Stimulated activated CD4-positive, alpha-beta T cell treated with anti-CD3 and anti-CD28 coated beads, Interleukin-15, amount 100 ng/mL, for 1 hour (primary cell): ENCODE results near the gene RRP8.

ENCODE experiments used
- DNase-seq, 2 donors: peaks; one replicate each; pipeline ENCODE4 v3.0.0-alpha.2; 2020; ENCODE audit warnings: low read depth in 1 of 2, low spot score in 1 of 2

Gene RRP8

DNA sequence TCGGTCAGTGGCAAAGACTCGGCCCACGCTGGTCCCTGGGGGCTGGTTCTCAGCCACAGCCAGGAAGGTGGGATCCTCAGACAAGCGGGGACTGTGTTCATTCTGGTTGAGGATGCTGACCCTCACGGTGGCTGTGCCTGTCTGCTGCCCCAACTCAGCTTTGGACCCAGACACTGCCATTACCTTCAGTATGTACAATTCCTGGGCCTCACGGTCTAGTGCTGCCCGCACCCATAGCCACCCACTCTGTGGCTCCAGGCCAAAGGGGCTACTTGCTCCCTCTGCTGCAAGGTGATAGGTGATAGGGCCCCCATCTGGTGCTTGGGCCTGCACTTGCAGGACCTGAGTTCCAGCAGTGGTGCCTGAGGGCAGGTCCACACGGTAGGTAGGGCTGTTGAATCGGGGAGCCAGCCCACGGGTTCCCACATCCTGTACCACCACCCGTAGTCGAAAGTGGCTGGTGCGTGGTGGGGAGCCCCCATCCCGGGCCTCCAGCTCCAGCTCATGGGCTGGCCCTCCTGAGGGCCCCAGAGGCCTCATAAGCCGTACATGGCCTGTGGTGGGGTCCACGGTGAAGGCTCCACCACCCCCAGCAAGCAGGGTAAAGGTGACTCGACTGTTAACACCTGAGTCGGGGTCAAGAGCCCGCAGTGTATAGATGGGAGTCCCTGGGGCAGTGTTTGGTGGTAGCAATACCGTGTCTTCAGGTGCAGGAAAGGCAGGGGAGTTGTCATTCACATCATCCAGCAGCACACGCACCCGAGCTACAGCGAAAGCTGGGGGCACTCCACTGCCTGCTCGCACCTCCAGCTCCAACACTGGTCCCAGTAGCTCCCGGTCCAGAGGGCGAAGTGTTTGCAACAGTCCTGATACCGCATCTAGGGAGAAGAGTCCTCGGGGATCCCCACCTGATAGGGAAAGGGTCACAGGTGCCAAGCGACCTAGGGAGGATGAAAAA, 29.0 kb upstream of the RRP8 start:
- no peak for DNase-seq

DNA sequence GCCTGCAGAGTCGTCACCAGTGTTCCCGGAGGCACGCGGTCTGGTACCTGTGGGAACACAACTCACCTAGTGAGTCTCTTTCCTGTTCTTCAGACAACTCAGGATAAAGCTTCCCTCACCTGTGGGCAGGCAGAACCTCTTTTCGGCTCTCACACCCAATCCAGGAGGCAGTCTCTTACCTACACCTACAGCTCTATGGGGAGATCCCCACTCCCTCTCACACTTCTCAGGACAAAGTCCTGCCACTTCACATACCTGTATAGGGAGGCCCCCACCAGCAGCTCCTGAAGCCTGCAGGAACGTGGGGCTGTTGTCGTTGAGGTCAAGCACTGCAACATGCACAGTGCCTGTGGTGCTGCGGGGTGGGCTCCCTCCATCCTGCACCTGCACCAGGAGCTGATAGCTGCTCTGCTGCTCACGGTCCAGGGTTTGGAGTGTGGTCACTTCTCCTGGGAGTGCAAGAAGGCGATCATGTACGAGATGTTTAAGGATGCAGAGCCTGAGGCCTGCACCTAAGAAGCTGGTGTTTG, 28.0 kb upstream of the RRP8 start:
- DNase-seq: no peak

GRCh38 chr11:6630632-6631291, 27.3 kb upstream of the RRP8 start:
- no peak for DNase-seq

- DNase-seq: no peak
Observed at GRCh38 chr11:6629892-6630631, 26.6 kb upstream of the RRP8 start.

DNA sequence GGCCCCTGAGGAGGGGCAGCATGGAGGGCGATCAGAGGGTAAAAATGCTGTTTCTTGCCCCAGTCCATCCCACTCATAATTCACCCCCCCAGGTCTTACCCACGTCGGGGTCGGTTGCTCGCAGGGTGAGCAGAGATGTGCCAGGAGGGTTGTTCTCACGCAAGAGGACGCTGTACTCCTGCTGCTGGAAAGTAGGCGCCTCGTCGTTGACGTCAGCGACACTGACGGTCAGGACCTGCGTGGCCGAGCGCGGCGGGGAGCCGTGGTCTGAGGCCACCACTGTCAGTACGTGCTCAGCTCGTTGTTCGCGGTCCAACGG, 26.1 kb upstream of the RRP8 start:
- DNase-seq: no peak

DNA sequence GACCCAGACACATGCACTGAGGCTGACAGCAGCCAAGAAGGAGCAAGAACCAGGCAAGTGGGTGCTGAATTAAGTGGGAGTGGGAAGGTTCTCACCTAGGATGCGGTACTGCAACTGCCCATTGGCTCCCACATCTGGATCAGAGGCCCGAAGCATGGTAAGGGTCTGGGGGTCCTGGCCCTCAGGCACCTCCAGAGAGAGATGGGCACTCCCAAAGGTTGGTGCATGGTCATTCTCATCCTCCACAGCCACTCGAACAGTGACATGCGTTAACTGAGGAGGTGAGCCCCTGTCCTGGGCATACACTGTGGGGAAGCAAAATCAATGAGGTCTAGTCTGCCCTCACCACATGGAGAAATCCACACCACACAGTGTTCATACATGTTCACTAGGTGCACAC, 25.1 kb upstream of the RRP8 start:
- no peak for DNase-seq

DNA sequence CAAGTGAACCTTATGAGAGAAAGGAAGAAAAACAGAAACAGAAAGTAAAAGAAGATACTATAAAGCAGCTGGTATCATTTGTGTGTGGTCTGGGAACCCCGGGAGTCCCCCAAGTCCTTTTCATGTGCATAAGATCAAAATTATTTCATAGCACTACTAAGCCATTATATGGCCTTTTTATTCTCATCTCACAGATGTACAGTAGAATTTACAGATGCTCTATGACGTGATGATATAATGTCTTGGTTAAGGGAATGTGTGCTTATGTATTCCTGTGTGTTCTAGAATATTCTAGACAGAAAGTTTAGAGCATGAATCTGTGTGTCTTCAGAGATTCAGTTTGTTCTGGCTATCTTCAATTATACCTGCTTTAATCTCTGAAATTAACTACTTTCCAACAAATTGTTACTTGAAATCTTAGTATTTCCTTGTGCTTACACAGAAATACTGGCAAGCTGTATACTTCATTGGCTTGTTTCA, 24.4 kb upstream of the RRP8 start:
- DNase-seq: no peak

DNA sequence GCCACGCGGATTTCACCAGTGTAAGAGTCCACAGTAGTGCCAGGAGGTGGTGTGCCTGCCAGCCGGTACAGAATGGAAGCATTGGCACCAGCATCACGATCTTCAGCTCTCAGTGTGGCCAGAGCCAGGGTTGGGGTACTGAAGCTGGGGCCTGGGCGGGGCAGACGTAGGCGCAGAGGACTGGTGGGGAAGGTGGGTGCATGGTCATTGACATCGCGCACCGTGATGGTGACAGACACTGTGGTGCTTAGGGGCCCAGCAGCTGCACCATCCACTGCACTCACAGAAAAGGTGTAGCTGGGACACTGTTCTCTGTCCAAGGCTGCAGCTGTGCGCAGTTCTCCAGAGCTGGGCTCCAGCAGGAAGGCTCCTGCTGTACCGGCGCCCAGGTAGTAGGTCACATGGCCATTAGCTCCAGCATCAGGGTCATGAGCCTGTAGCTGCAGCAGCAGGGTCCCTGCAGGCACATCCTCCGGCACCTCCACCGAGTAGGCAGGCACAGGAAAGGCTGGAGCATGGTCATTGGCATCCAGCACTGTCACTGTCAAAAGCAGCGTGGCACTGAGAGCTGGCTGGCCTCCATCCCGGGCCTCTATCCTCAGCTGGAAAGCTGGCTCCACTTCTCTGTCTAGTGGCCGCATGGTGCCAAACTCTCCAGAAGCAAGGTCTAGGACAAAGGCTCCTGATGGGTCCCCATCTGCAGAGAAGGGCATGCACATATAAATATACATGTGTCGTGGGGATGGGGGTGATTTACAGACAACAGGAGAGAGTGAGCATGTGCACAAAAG, 23.8 kb upstream of the RRP8 start:
- no peak for DNase-seq

- DNase-seq: no peak
Observed at GRCh38 chr11:6625832-6626420, 22.5 kb upstream of the RRP8 start.

DNA sequence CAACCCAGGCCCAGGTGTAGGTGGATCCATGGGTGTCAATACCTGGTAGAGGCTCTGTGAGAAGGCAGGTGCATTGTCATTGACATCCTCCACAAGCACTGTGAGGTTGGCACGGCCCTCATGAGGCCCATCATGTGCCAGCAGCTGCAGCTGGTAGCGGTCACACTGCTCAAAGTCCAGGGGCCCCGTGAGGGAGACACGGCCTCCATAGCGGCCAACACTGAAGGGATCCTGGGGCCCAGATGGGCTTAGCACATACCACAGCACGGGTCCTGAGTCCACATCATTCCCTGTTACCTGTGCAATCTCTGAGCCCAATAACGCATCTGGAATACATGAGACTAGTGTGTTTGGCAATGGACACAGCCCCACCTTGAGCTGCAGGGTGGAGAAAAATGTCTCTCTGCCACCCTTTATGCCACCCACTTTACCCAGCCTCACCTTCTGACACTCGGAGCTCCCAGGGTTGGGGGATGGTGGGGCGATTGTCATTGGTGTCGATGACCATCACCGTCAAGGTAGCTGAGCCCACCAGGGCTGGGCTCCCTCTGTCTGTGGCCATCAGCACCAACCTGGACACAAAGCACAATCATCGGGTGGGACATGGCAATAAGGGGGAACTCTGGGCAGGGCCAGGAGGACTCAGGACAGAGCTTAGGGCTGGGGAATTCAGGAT, 21.9 kb upstream of the RRP8 start:
- no peak for DNase-seq

DNA sequence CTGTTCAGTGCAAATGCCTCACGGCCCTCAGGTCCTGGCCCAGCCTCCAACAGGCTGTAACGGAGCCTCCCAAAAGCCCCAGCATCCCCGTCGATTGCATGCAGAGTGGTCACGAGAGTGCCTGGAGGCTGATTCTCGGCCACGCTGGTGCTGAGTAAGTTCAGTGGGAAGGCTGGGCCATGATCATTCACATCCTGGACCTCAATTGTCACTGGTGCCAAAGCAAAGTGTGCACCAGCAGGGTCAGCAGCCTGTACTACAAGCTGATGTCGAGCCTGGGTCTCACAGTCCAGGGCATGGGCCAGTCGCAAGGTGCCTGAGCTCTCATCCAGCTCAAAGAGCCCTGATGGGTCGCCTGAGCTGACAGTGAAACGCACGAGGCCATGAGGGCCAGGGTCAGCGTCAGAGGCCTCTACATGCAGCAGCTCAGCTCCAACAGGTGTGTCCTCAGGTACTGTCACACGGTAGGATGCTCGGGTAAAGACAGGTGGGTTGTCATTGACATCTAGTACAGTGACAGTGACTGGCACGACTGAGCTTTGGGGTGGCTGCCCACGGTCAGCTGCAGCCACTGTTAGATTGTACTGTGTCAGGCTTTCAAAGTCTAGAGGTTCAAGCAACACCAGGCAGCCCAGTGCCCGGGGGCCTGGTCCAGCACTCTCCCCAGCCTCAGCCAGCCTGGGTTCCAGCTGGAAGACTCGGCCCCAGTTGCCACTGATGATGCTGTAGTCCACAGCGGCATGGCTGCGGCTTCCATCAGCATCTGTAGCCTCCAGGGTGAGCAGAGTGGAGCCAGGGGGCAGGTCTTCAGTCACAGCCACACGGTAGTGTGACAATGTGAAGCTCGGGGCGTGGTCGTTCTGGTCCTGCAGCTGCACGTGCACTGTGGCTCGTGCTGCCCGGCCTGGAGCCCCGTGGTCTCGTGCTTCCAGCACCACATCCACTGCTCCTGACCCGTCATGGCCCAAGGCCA, 20.3 kb upstream of the RRP8 start:
- no peak for DNase-seq

DNA sequence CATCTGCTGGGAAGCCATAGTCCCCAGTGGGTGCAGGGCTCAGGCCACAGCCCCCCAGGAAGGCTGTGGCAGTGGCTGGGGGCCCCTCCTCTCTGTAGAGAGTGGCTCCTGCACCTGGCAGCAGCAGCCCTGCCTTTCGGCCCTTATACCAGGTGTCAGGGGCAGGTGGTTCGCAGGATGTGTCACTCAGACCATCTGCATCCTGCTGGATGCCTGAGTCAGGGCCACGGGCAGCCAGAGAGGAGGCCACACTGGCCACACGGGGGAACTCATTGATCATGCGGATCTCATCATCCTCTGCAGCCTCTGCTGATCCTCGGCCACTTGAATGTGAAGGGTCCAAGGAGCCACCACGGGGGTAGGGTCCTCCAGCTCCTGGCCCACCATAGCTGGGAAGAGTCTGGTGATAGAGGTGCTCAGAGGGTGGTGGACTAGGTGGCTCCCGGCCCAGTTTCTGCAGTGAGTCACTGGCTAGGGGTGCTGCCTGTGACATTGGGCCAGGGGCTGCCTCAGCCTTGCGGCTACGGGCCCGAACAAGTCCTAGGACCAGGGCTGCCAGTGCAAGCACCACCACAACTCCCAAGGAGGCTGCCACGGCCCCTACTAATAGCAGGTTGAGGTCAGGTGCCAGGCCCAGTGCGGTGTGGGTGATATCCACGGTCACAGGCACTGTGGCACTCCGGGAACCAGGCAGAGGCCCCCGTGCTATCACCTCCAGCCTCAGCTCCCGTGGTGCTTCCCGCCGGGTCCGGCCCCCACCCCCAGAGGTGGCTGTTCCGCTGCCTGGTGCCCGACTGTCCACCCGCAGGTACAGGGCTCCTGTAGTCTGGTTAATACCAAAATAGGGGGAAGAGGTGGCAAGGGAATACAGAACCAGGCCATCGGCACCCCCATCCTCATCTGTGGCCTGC, 19.1 kb upstream of the RRP8 start:
- no peak for DNase-seq

DNA sequence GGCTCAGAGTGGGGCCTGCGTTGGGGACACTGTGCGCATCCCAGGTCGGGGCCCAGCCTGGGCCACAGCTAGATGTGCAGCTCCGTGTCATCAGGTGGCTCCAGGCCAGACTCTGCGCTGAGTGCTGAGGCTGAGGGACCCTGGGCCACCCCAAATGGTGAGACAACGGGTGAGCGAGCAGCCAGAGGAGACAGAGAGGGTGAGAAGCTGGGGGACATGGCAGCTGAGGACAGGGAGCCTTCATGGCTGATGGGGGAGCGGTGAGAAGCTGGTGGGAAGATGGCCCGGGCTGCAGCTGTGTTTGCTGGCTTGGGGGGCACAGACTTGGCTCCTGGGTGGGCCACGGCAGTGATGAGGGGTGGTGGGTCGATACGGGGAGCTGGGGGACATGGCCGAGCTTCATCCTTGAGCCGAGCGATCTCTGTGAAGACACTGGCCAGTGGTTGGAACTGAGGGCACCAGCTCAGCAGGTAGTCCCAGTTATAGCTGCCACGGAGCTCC, 18.3 kb upstream of the RRP8 start:
- no peak for DNase-seq

GRCh38 chr11:6620636-6621035, 17.2 kb upstream of the RRP8 start:
- DNase-seq: no peak

GRCh38 chr11:6619004-6619745, 15.8 kb upstream of the RRP8 start, which contains the start of gene TPP1:
TSS of gene TPP1 (minus strand) at chr11:6619422. CDS start at chr11:6619400, 22 bp downstream.
- DNase-seq: peak; percentile 71 to 80
